Body of pancreas (tissue), 4 donors: ENCODE results near the gene CDK14. TPM values are rescaled to one million over a fixed set of nuclear protein-coding genes. Genes with fewer than 3 reads are reported as not detected.

ENCODE experiments used
- ATAC-seq: fragments of 150-250 bp; one replicate; pipeline ENCODE4 v1.9.1; 2016
- DNase-seq, 4 donors: peaks; one replicate each; pipeline ENCODE4 v3.0.0-alpha.2; 2019
- H3K27ac ChIP-seq, 4 donors: fragments of 200-600 bp; sonication (generic); 1 replicate in 3 of 4; 2 replicates in 1 of 4; pipeline versions ENCODE4 v1.5.1 to v1.6.1; 2016 to 2019; ENCODE audit warnings: mild to moderate bottlenecking in 1 of 4, mixed read lengths in 1 of 4, moderate library complexity in 1 of 4
- H3K27me3 ChIP-seq, 2 donors: fragments of 200-600 bp; sonication (generic); one replicate each; pipeline ENCODE4 v1.6.0; 2016; ENCODE audit warnings: mild to moderate bottlenecking in 1 of 2
- H3K36me3 ChIP-seq, 2 donors: fragments of 200-600 bp; sonication (generic); replicated peaks in 1 of 2; 2 replicates each; pipeline ENCODE4 v1.5.1; 2016; ENCODE audit warnings: low read depth in 2 of 2; ENCODE audit not compliant: insufficient read depth in 1 of 2
- H3K4me1 ChIP-seq: fragments of 200-600 bp; sonication (generic); one replicate; pipeline ENCODE4 v1.6.0; 2016
- H3K4me3 ChIP-seq, 2 donors: fragments of 200-600 bp; sonication (generic); 1 replicate in 1 of 2; 2 replicates in 1 of 2; pipeline ENCODE4 v1.5.1; 2016 to 2019
- H3K9me3 ChIP-seq, 3 donors: fragments of 200-600 bp; sonication (generic); 1 replicate in 2 of 3; 2 replicates in 1 of 3; pipeline ENCODE4 v1.5.1; 2016
- CTCF ChIP-seq, 7 experiments: fragments of 450-650 bp in 4 of 7; fragments of 200-600 bp in 3 of 7; sonication (generic) in 3 of 7; IDR thresholded peaks; one replicate each; pipeline ENCODE4 v1.5.1; 2016 to 2019; ENCODE audit warnings: antibody characterized with exemption in 7 of 7
- POLR2A ChIP-seq, 3 donors: fragments of 450-650 bp; IDR thresholded peaks; one replicate each; pipeline ENCODE4 v1.6.1; 2016; ENCODE audit warnings: antibody characterized with exemption in 3 of 3, mild to moderate bottlenecking in 2 of 3
- WGBS, 2 donors: methylation state at CpG; one replicate each; pipeline ENCODE4 v1.1.5; 2017; 5-methylcytosine and 5-hydroxymethylcytosine counted together
- intact Hi-C: fragments of 100-400 bp; cut with DNase I; formaldehyde crosslinking; loops from one replicate; pipeline ENCODE4 v1.15.1; 2023
- total RNA-seq, 2 donors: library from RNA; depleted of rRNA; stranded (reverse); fragments of >200 nt; gene quantifications; one replicate each; pipeline ENCODE4 v1.1.0, GENCODE V29; 2016

Gene CDK14
- total RNA-seq, 2 donors from 2014 or later: 21.8 to 35.6 TPM

- no peaks in the 10 kb centered on the region for H3K27me3 ChIP-seq
- no peaks in the 10 kb centered on the region for H3K4me1 ChIP-seq
- H3K4me3 ChIP-seq: no peak overlapping the region
- H3K9me3 ChIP-seq: no peaks in the 10 kb centered on the region
- no peaks in the 10 kb centered on the region for H3K36me3 ChIP-seq
- no peak for DNase-seq
- intact Hi-C loops: no loop called here
- ATAC-seq: no peak
- no peak for TF ChIP-seq CTCF (IDR thresholded peaks at IDR 0.05)
- no peak for TF ChIP-seq POLR2A (IDR thresholded peaks at IDR 0.05)
- WGBS, 2 donors: 31 to 74% methylated on average over 2 of the region's 2 CpGs
- no peak overlapping the region for H3K27ac ChIP-seq
These were observed 652.9 kb downstream of the CDK14 start for GRCh38 chr7:91248996-91249395.

GRCh38 chr7:91249506-91250233 lies 653.5 kb downstream of the CDK14 start:
- H3K4me3 ChIP-seq: no peak overlapping the region
- intact Hi-C loops: no loop called here
- no peaks in the 10 kb centered on the region for H3K4me1 ChIP-seq
- H3K27me3 ChIP-seq: no peaks in the 10 kb centered on the region
- DNase-seq (no peak), ATAC-seq (no peak)
- H3K9me3 ChIP-seq: no peaks in the 10 kb centered on the region
- no peaks in the 10 kb centered on the region for H3K36me3 ChIP-seq
- no peak overlapping the region for H3K27ac ChIP-seq
- no peak for TF ChIP-seq POLR2A (IDR thresholded peaks at IDR 0.05)
- no peak for TF ChIP-seq CTCF (IDR thresholded peaks at IDR 0.05)
- 67 to 78% methylated on average over 4 of the region's 4 CpGs for WGBS, 2 donors

GRCh38 chr7:91250706-91251105 lies 654.6 kb downstream of the CDK14 start:
- Histone ChIP-seq H3K9me3 (no peaks in the 10 kb centered on the region), H3K4me3 (no peak overlapping the region), H3K27ac (no peak overlapping the region), H3K36me3 (no peaks in the 10 kb centered on the region), H3K27me3 (no peaks in the 10 kb centered on the region), H3K4me1 (no peaks in the 10 kb centered on the region)
- intact Hi-C loops: no loop called here
- 78 to 87% methylated on average over 4 of the region's 4 CpGs for WGBS, 2 donors
- DNase-seq: no peak
- ATAC-seq: no peak
- TF ChIP-seq POLR2A (IDR thresholded peaks at IDR 0.05) (no peak), CTCF (IDR thresholded peaks at IDR 0.05) (no peak)

GRCh38 chr7:91251877-91252276 lies 655.8 kb downstream of the CDK14 start:
- TF ChIP-seq CTCF (IDR thresholded peaks at IDR 0.05) (no peak), POLR2A (IDR thresholded peaks at IDR 0.05) (no peak)
- Histone ChIP-seq H3K9me3 (no peaks in the 10 kb centered on the region), H3K36me3 (no peaks in the 10 kb centered on the region), H3K4me1 (no peaks in the 10 kb centered on the region), H3K27ac (no peak overlapping the region), H3K27me3 (no peaks in the 10 kb centered on the region), H3K4me3 (no peak overlapping the region)
- intact Hi-C loops: no loop called here
- no peak for ATAC-seq
- 91 to 94% methylated on average over 3 of the region's 3 CpGs for WGBS, 2 donors
- no peak for DNase-seq

Other genes with a start within 250 kb of the CDK14 start
- 10 to 100 TPM in 1 of 2 donors, 1 to 10 TPM in 1; 3.6 to 20.8 TPM for gene GTPBP10, start 249.6 kb upstream of the CDK14 start, total RNA-seq
- gene CLDN12, start 192.9 kb upstream of the CDK14 start, total RNA-seq: 10 to 100 TPM; 18.1 to 25.2 TPM
- not detected for gene PTTG1IP2, start 126.7 kb upstream of the CDK14 start, total RNA-seq